SK-N-SH (cell line): Measurements from ENCODE around the gene COL26A1. TPM values are rescaled to one million over a fixed set of nuclear protein-coding genes. Genes with fewer than 3 reads are reported as not detected.
A peak's percentile ranks its signal among the peaks of the same experiment; 100 is the strongest.

Experiments
- CTCF ChIA-PET: fragments of 300-600, 350-600 bp; formaldehyde crosslinking; extraction: SDS; loops from one replicate; lab custom pipeline; 2021; lab: Yijun Ruan, JAX
- POLR2A ChIA-PET: fragments of 350-600 bp; sonication (Branson Sonifier 250); formaldehyde crosslinking; extraction: SDS; loops from one replicate; lab custom pipeline; 2020; ENCODE audit warnings: antibody characterized with exemption, inconsistent platforms; lab: Yijun Ruan, JAX
- DNase-seq: peaks from one replicate; pipeline ENCODE4 v3.0.0; 2012
- H2AFZ ChIP-seq: fragments of 200-600 bp; sonication (generic); 2 replicates; pipeline ENCODE4 v1.8.1; 2016; ENCODE audit warnings: antibody characterized with exemption, mild to moderate bottlenecking, low read depth
- H3F3A ChIP-seq: fragments of 200-600 bp; sonication (generic); replicated peaks from 2 replicates; pipeline ENCODE3; 2016; ENCODE audit warnings: antibody characterized with exemption, mild to moderate bottlenecking; ENCODE audit not compliant: insufficient read depth
- H3K27ac ChIP-seq, 2 experiments: fragments of 200-500 bp in 1 of 2; fragments of 200-600 bp in 1 of 2; sonication (Bioruptor generic) in 1 of 2; sonication (generic), shearing (Covaris generic) in 1 of 2; 2 replicates each; pipeline versions ENCODE4 v1.5.1 to v1.6.1; 2014 to 2016; ENCODE audit warnings: low read depth in 2 of 2, inconsistent platforms in 1 of 2, low read length in 1 of 2, mild to moderate bottlenecking in 1 of 2, mixed read lengths in 1 of 2
- H3K27me3 ChIP-seq: fragments of 200-600 bp; sonication (generic), shearing (Covaris generic); 2 replicates; pipeline ENCODE4 v1.6.1; 2016; ENCODE audit warnings: mixed run types; ENCODE audit not compliant: insufficient read depth
- H3K36me3 ChIP-seq, 2 experiments: fragments of 200-500 bp in 1 of 2; fragments of 200-600 bp in 1 of 2; sonication (Bioruptor generic) in 1 of 2; sonication (generic) in 1 of 2; replicated peaks in 1 of 2; 2 replicates each; pipeline versions ENCODE3 to v1.5.1; 2014 to 2016; ENCODE audit warnings: low read length in 1 of 2, mild to moderate bottlenecking in 1 of 2; ENCODE audit not compliant: insufficient read depth in 2 of 2, control insufficient read depth in 1 of 2
- H3K4me1 ChIP-seq, 2 experiments: fragments of 200-500 bp in 1 of 2; fragments of 200-600 bp in 1 of 2; sonication (Bioruptor generic) in 1 of 2; sonication (generic), shearing (Covaris generic) in 1 of 2; 2 replicates each; pipeline versions ENCODE4 v1.5.1 to v1.6.1; 2014 to 2016; ENCODE audit warnings: low read depth in 1 of 2, low read length in 1 of 2, mixed run types in 1 of 2; ENCODE audit not compliant: insufficient read depth in 2 of 2, control insufficient read depth in 1 of 2
- H3K4me2 ChIP-seq: fragments of 200-600 bp; sonication (generic), shearing (Covaris generic); 2 replicates; pipeline ENCODE4 v1.6.1; 2017; ENCODE audit warnings: mixed run types
- H3K4me3 ChIP-seq, 2 experiments: fragments of 200-500 bp in 1 of 2; fragments of 200-600 bp in 1 of 2; sonication (Bioruptor generic) in 1 of 2; sonication (generic), shearing (Covaris generic) in 1 of 2; 2 replicates each; pipeline versions ENCODE4 v1.5.1 to v1.8.1; 2014 to 2016; ENCODE audit warnings: low read depth in 2 of 2, inconsistent platforms in 1 of 2, low read length in 1 of 2, mild to moderate bottlenecking in 1 of 2, mixed read lengths in 1 of 2, moderate library complexity in 1 of 2
- H3K79me2 ChIP-seq: fragments of 200-600 bp; sonication (generic); 2 replicates; pipeline ENCODE4 v1.8.1; 2017; ENCODE audit warnings: mild to moderate bottlenecking; ENCODE audit not compliant: insufficient read depth
- H3K9ac ChIP-seq: fragments of 200-600 bp; sonication (generic); 2 replicates; pipeline ENCODE4 v1.6.1; 2017; ENCODE audit warnings: mixed run types
- H3K9me2 ChIP-seq: fragments of 200-600 bp; sonication (generic); 2 replicates; pipeline ENCODE4 v1.6.1; 2017; ENCODE audit warnings: mixed run types
- H3K9me3 ChIP-seq: fragments of 200-600 bp; sonication (generic); 2 replicates; pipeline ENCODE4 v1.6.1; 2017; ENCODE audit warnings: mixed run types, mild to moderate bottlenecking, moderate library complexity
- H4K20me1 ChIP-seq: fragments of 200-600 bp; sonication (generic); 2 replicates; pipeline ENCODE4 v1.6.1; 2017; ENCODE audit warnings: mild to moderate bottlenecking, mixed run types; ENCODE audit not compliant: insufficient read depth
- CHD2 ChIP-seq: fragments of 150-350 bp; IDR thresholded peaks from 2 replicates; pipeline ENCODE4 v1.6.1; 2018; ENCODE audit warnings: low read length; ENCODE audit not compliant: partially characterized antibody
- ELF1 ChIP-seq: IDR thresholded peaks from 2 replicates; pipeline ENCODE4 v1.4.0; 2012
- EZH2phosphoT487 ChIP-seq: fragments of 200-600 bp; sonication (generic); IDR thresholded peaks from 2 replicates; pipeline ENCODE4 v1.6.1; 2017; ENCODE audit warnings: low read depth, mixed run types, mild to moderate bottlenecking, antibody characterized with exemption, moderate library complexity, borderline replicate concordance
- FOSL2 ChIP-seq: IDR thresholded peaks from 2 replicates; pipeline ENCODE4 v1.4.0; 2012; ENCODE audit warnings: low read depth, mild to moderate bottlenecking, moderate library complexity, borderline replicate concordance
- FOXM1 ChIP-seq: IDR thresholded peaks from 2 replicates; pipeline ENCODE4 v1.4.0; 2012; ENCODE audit warnings: low read depth, mild to moderate bottlenecking
- GATA2 ChIP-seq: sonication (generic); formaldehyde crosslinking; IDR thresholded peaks from 2 replicates; pipeline ENCODE4 v1.5.0; 2020; ENCODE audit warnings: mild to moderate bottlenecking, missing genetic modification reagents
- MXI1 ChIP-seq: IDR thresholded peaks from 2 replicates; pipeline ENCODE4 v1.6.1; 2012; ENCODE audit warnings: mild to moderate bottlenecking, low read depth, low read length, improper control_type of control experiment
- PBX3 ChIP-seq: IDR thresholded peaks from 2 replicates; pipeline ENCODE4; 2012
- POLR2AphosphoS5 ChIP-seq: IDR thresholded peaks from 2 replicates; pipeline ENCODE4 v1.6.1; 2012; ENCODE audit warnings: low read depth, low read length
- RAD21 ChIP-seq: IDR thresholded peaks from 2 replicates; pipeline ENCODE4 v1.6.1; 2012; ENCODE audit warnings: mild to moderate bottlenecking, low read length
- RCOR1 ChIP-seq: fragments of 150-350 bp; IDR thresholded peaks from 2 replicates; pipeline ENCODE4 v1.6.1; 2017; ENCODE audit warnings: antibody characterized with exemption, low read length
- SIN3A ChIP-seq: IDR thresholded peaks from 2 replicates; pipeline ENCODE4 v1.6.1; 2012; ENCODE audit warnings: low read depth, mild to moderate bottlenecking, low read length, moderate library complexity, borderline replicate concordance
- TAF1 ChIP-seq: IDR thresholded peaks from 2 replicates; pipeline ENCODE4 v1.6.1; 2012; ENCODE audit warnings: low read depth, mild to moderate bottlenecking, low read length, moderate library complexity, borderline replicate concordance
- WGBS: methylation state at CpG from one replicate; pipeline ENCODE4 v1.1.6; 2017; ENCODE audit warnings: low lambda C conversion rate; 5-methylcytosine and 5-hydroxymethylcytosine counted together
- polyA plus RNA-seq, 3 experiments: library from polyadenylated mRNA; depleted of rRNA; stranded (reverse); fragments of >200 nt; gene quantifications; 2 replicates each; pipeline ENCODE4 v1.2.3, GENCODE V29; 2012
- TF ChIP-seq, protein P1 (sequence below): fragments of 200-600 bp; sonication (generic); IDR thresholded peaks from 2 replicates; pipeline ENCODE4 v1.6.1; 2017; ENCODE audit warnings: antibody characterized with exemption, mild to moderate bottlenecking, moderate library complexity
- TF ChIP-seq, protein P2 (sequence below): IDR thresholded peaks from 2 replicates; pipeline ENCODE4 v1.6.1; 2012; ENCODE audit warnings: mild to moderate bottlenecking, low read depth, low read length, moderate library complexity

COL26A1 gene
- polyA plus RNA-seq, 1 of the 3 experiments (the other 2 are of a cell fraction), result 0.05 TPM

DNA sequence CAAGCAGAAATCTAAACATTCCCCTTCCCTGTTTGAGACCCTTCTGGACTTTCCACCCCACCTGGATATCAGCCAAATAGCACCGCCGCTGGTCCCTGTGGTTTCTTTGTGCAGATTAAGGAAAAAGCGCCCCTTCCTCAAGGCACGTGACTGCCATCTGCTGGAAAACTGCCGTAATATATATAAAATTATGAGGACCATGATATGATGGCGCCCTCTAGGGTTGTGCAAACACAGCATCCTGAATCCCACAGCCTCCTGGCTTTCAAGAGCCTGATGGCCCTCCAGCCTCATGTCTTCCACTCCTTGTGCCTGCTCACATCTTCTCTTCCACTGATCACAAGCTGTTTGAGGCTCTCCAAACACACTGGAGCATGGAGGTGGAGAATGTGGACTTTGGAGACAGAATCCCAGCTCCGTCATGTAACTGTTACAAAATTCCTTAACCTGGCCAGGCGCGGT is 145.1 kb downstream of the COL26A1 start (continued):
- TF ChIP-seq FOSL2, result no peak
- TF ChIP-seq POLR2AphosphoS5, result no peak
- no peak for TF ChIP-seq RCOR1
- no peak for TF ChIP-seq ELF1
- TF ChIP-seq MXI1, result no peak
- no peak for TF ChIP-seq TAF1
- no peak for TF ChIP-seq SIN3A
- peak; percentile 99 for TF ChIP-seq RAD21
- TF ChIP-seq PBX3, result no peak
- TF ChIP-seq CHD2, result no peak
- TF ChIP-seq FOXM1, result no peak
- TF ChIP-seq, protein P1, sequence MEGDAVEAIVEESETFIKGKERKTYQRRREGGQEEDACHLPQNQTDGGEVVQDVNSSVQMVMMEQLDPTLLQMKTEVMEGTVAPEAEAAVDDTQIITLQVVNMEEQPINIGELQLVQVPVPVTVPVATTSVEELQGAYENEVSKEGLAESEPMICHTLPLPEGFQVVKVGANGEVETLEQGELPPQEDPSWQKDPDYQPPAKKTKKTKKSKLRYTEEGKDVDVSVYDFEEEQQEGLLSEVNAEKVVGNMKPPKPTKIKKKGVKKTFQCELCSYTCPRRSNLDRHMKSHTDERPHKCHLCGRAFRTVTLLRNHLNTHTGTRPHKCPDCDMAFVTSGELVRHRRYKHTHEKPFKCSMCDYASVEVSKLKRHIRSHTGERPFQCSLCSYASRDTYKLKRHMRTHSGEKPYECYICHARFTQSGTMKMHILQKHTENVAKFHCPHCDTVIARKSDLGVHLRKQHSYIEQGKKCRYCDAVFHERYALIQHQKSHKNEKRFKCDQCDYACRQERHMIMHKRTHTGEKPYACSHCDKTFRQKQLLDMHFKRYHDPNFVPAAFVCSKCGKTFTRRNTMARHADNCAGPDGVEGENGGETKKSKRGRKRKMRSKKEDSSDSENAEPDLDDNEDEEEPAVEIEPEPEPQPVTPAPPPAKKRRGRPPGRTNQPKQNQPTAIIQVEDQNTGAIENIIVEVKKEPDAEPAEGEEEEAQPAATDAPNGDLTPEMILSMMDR, result peak; percentile 97
- TF ChIP-seq EZH2phosphoT487, result no peak
- TF ChIP-seq, protein P2, sequence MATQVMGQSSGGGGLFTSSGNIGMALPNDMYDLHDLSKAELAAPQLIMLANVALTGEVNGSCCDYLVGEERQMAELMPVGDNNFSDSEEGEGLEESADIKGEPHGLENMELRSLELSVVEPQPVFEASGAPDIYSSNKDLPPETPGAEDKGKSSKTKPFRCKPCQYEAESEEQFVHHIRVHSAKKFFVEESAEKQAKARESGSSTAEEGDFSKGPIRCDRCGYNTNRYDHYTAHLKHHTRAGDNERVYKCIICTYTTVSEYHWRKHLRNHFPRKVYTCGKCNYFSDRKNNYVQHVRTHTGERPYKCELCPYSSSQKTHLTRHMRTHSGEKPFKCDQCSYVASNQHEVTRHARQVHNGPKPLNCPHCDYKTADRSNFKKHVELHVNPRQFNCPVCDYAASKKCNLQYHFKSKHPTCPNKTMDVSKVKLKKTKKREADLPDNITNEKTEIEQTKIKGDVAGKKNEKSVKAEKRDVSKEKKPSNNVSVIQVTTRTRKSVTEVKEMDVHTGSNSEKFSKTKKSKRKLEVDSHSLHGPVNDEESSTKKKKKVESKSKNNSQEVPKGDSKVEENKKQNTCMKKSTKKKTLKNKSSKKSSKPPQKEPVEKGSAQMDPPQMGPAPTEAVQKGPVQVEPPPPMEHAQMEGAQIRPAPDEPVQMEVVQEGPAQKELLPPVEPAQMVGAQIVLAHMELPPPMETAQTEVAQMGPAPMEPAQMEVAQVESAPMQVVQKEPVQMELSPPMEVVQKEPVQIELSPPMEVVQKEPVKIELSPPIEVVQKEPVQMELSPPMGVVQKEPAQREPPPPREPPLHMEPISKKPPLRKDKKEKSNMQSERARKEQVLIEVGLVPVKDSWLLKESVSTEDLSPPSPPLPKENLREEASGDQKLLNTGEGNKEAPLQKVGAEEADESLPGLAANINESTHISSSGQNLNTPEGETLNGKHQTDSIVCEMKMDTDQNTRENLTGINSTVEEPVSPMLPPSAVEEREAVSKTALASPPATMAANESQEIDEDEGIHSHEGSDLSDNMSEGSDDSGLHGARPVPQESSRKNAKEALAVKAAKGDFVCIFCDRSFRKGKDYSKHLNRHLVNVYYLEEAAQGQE, result no peak

GRCh38 chr7:101510297-101510696 is 147.6 kb downstream of the COL26A1 start:
- no peak overlapping the region for H3K4me3 ChIP-seq
- no peaks in the 10 kb centered on the region for H3K79me2 ChIP-seq
- H4K20me1 ChIP-seq, result no peaks in the 10 kb centered on the region
- TF ChIP-seq GATA2 (CRISPR knock-in tag), result no peak
- no peaks in the 10 kb centered on the region for H3F3A ChIP-seq
- no peak overlapping the region for H3K4me2 ChIP-seq
- H3K4me1 ChIP-seq, result no peaks in the 10 kb centered on the region; a peak in 1 of 4 replicates
- no peak for DNase-seq
- no peak overlapping the region for H2AFZ ChIP-seq
- H3K36me3 ChIP-seq, result no peaks in the 10 kb centered on the region
- ChIA-PET CTCF (interaction anchor here (3.6 to 6.5 kb wide), 2 partner anchors 147 to 762 kb away, joined by 11 to 56 read pairs; partner anchors contain the start of gene COL26A1), POLR2A (no interaction called here)
- no peak overlapping the region for H3K27ac ChIP-seq
- WGBS, result 53% methylated on average over 5 of the region's 5 CpGs
- peaks cover 31% of the 10 kb centered on the region for H3K27me3 ChIP-seq
- no peaks in the 10 kb centered on the region for H3K9me3 ChIP-seq
- no peaks in the 10 kb centered on the region for H3K9me2 ChIP-seq
- H3K9ac ChIP-seq, result no peak overlapping the region
